ENCODE data around the gene CALML5. TPM values are rescaled to one million over a fixed set of nuclear protein-coding genes. Genes with fewer than 3 reads are reported as not detected.

CALML5 gene
- total RNA-seq, 1 experiment from 2014 or later: not detected

GRCh38 chr10:5532618-5533097, 33.3 kb upstream of the CALML5 start:
- intact Hi-C loops (cut with micrococcal nuclease): no loop called here
- CTCF ChIA-PET: no interaction called here
- POLR2A ChIA-PET: no interaction called here
- no peak overlapping the region for H3K9ac ChIP-seq (ENCODE audit: low read length)
- H3K36me3 ChIP-seq (ENCODE audit: control insufficient read depth in 1 of 2, insufficient read depth in 2 of 2, low read length in 2 of 2): no peaks in the 10 kb centered on the region
- peaks cover 0 to 4% of the 10 kb centered on the region in 2 experiments; a peak in 2 of 4 replicates for H3K4me1 ChIP-seq (ENCODE audit: control insufficient read depth in 1 of 2, insufficient read depth in 2 of 2, low read length in 2 of 2)
- ATAC-seq (no peak), DNase-seq (ENCODE audit: low read depth, low spot score) (no peak)
- no peak for TF ChIP-seq REST (IDR thresholded peaks at IDR 0.05; ENCODE audit: low read depth)
- TF ChIP-seq, protein P1, sequence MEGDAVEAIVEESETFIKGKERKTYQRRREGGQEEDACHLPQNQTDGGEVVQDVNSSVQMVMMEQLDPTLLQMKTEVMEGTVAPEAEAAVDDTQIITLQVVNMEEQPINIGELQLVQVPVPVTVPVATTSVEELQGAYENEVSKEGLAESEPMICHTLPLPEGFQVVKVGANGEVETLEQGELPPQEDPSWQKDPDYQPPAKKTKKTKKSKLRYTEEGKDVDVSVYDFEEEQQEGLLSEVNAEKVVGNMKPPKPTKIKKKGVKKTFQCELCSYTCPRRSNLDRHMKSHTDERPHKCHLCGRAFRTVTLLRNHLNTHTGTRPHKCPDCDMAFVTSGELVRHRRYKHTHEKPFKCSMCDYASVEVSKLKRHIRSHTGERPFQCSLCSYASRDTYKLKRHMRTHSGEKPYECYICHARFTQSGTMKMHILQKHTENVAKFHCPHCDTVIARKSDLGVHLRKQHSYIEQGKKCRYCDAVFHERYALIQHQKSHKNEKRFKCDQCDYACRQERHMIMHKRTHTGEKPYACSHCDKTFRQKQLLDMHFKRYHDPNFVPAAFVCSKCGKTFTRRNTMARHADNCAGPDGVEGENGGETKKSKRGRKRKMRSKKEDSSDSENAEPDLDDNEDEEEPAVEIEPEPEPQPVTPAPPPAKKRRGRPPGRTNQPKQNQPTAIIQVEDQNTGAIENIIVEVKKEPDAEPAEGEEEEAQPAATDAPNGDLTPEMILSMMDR (IDR thresholded peaks at IDR 0.05 in 2 of 3, conservative IDR thresholded peaks at IDR 0.05 in 1 of 3; ENCODE audit: borderline replicate concordance in 1 of 3, insufficient read depth in 1 of 3, low read depth in 2 of 3, low read length in 2 of 3): no peak
- TF ChIP-seq ATF3 (IDR thresholded peaks at IDR 0.05): no peak
- TF ChIP-seq EZH2phosphoT487 (IDR thresholded peaks at IDR 0.05; ENCODE audit: borderline replicate concordance): no peak
- no peak for TF ChIP-seq EZH2 (IDR thresholded peaks at IDR 0.05)
- TF ChIP-seq, protein P2, sequence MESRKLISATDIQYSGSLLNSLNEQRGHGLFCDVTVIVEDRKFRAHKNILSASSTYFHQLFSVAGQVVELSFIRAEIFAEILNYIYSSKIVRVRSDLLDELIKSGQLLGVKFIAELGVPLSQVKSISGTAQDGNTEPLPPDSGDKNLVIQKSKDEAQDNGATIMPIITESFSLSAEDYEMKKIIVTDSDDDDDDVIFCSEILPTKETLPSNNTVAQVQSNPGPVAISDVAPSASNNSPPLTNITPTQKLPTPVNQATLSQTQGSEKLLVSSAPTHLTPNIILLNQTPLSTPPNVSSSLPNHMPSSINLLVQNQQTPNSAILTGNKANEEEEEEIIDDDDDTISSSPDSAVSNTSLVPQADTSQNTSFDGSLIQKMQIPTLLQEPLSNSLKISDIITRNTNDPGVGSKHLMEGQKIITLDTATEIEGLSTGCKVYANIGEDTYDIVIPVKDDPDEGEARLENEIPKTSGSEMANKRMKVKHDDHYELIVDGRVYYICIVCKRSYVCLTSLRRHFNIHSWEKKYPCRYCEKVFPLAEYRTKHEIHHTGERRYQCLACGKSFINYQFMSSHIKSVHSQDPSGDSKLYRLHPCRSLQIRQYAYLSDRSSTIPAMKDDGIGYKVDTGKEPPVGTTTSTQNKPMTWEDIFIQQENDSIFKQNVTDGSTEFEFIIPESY (IDR thresholded peaks at IDR 0.05; ENCODE audit: extremely low read depth, insufficient replicate concordance, low read length): no peak
- TF ChIP-seq EGR1 (IDR thresholded peaks at IDR 0.05; ENCODE audit: low read depth): no peak
- no peak for TF ChIP-seq ZNF274 (IDR thresholded peaks at IDR 0.05; ENCODE audit: low read depth, low read length)
- TF ChIP-seq, protein P3, sequence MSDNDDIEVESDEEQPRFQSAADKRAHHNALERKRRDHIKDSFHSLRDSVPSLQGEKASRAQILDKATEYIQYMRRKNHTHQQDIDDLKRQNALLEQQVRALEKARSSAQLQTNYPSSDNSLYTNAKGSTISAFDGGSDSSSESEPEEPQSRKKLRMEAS (IDR thresholded peaks at IDR 0.05): no peak
- TF ChIP-seq ZFX (IDR thresholded peaks at IDR 0.05): no peak
- TF ChIP-seq ELF1 (IDR thresholded peaks at IDR 0.05; ENCODE audit: borderline replicate concordance, low read depth): no peak
- no peak for TF ChIP-seq SIN3A (IDR thresholded peaks at IDR 0.05; ENCODE audit: low read depth)
- RAD21 ChIA-PET (ENCODE audit: low non-redundant PET in 1 of 2, low total read pairs in 2 of 2, uncharacterized antibody in 2 of 2, unreplicated experiment in 2 of 2): no interaction called here
- no peaks in the 10 kb centered on the region for H3K9me3 ChIP-seq (ENCODE audit: control insufficient read depth in 1 of 2, insufficient read depth in 1 of 2, low read depth in 1 of 2, low read length in 2 of 2)
- BruUV-seq (replicated peaks): no TSS peak
- H4K20me1 ChIP-seq (ENCODE audit: insufficient read depth): no peaks in the 10 kb centered on the region
- H3K27me3 ChIP-seq (ENCODE audit: insufficient read depth, low read length): no peaks in the 10 kb centered on the region
- no peak overlapping the region for H3K4me2 ChIP-seq (ENCODE audit: low read length)
- H3K27ac ChIP-seq (ENCODE audit: low read depth, low read length): no peak overlapping the region
- no peaks in the 10 kb centered on the region for H3K9me2 ChIP-seq (ENCODE audit: insufficient read depth)
- H3K4me3 ChIP-seq (replicated peaks in 1 of 2; ENCODE audit: low read depth in 1 of 2, low read length in 2 of 2): no peak overlapping the region
- H3K79me2 ChIP-seq (ENCODE audit: insufficient read depth, low read length): no peaks in the 10 kb centered on the region
- H2AFZ ChIP-seq (ENCODE audit: low read depth, low read length, poor library complexity, severe bottlenecking): no peak overlapping the region

Data from HCT116 (cell line).